Suprapubic skin (tissue), 4 donors: ENCODE results near the gene PARP1. TPM values are rescaled to one million over a fixed set of nuclear protein-coding genes. Genes with fewer than 3 reads are reported as not detected.

Source experiments
- DNase-seq, 2 donors: peaks; one replicate each; pipeline ENCODE4 v3.0.0-alpha.2; 2019; ENCODE audit warnings: low spot score in 2 of 2
- H3K27ac ChIP-seq: fragments of 200-600 bp; sonication (generic); one replicate; pipeline ENCODE4 v1.5.1; 2019
- H3K27me3 ChIP-seq: fragments of 200-600 bp; sonication (generic); one replicate; pipeline ENCODE4 v1.5.1; 2019
- H3K36me3 ChIP-seq: fragments of 200-600 bp; sonication (generic); one replicate; pipeline ENCODE4 v1.5.1; 2019
- H3K4me1 ChIP-seq: fragments of 200-600 bp; sonication (generic); one replicate; pipeline ENCODE4 v1.5.1; 2019
- H3K4me3 ChIP-seq: fragments of 200-600 bp; sonication (generic); one replicate; pipeline ENCODE4 v1.5.1; 2019; ENCODE audit warnings: mild to moderate bottlenecking
- H3K9me3 ChIP-seq: fragments of 200-600 bp; sonication (generic); one replicate; pipeline ENCODE4 v1.5.1; 2019
- EP300 ChIP-seq: sonication (generic); formaldehyde crosslinking; IDR thresholded peaks from one replicate; pipeline ENCODE4 v1.6.1; 2017; ENCODE audit warnings: antibody characterized with exemption
- POLR2A ChIP-seq, 2 donors: fragments of 450-650 bp; IDR thresholded peaks; one replicate each; pipeline ENCODE4 v1.6.1; 2017; ENCODE audit warnings: antibody characterized with exemption in 2 of 2, mild to moderate bottlenecking in 2 of 2, moderate library complexity in 2 of 2
- POLR2AphosphoS5 ChIP-seq, 3 donors: sonication (generic); formaldehyde crosslinking; IDR thresholded peaks; one replicate each; pipeline ENCODE4 v1.6.1; 2017; ENCODE audit warnings: antibody characterized with exemption in 3 of 3
- WGBS: methylation state at CpG from one replicate; pipeline ENCODE4 v1.1.5; 2018; 5-methylcytosine and 5-hydroxymethylcytosine counted together
- total RNA-seq, 4 donors: library from RNA; depleted of rRNA; stranded (reverse); fragments of >200 nt; gene quantifications; one replicate each; pipeline ENCODE4 v1.1.0, GENCODE V29; 2016
- TF ChIP-seq, protein P1 (sequence below), 2 donors: fragments of 200-600 bp in 1 of 2; fragments of 450-650 bp in 1 of 2; sonication (generic) in 1 of 2; IDR thresholded peaks; one replicate each; pipeline ENCODE4 v1.5.1; 2016 to 2019; ENCODE audit warnings: antibody characterized with exemption in 2 of 2, mild to moderate bottlenecking in 1 of 2, moderate library complexity in 1 of 2

PARP1 gene
- total RNA-seq, 4 donors from 2014 or later = 55.7 to 70.0 (median 60.6) TPM

DNA sequence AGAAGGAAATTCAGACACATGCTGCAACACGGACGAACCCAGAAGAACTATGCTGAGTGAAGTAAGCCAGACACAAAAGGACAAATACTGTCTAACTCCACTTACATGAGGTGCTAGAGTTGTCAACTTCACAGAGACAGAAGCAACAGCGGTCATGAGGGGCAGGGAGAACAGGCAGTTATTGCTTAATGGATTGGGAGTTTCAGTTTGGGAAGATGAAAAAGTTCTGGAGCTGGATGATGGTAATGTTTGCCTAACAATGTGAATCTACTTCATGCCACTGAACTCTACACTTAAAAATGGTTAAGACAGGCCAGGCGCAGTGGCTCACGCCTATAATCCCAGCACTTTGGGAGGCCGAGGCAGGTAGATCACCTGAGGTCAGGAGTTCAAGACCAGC lies 12.1 kb downstream of the PARP1 start:
- WGBS = 81% methylated on average over 6 of the region's 6 CpGs
- no peaks in the 10 kb centered on the region for H3K4me1 ChIP-seq
- peaks cover 46% of the 10 kb centered on the region for H3K36me3 ChIP-seq
- no peak overlapping the region for H3K4me3 ChIP-seq
- TF ChIP-seq POLR2A (IDR thresholded peaks at IDR 0.05) (no peak), POLR2AphosphoS5 (IDR thresholded peaks at IDR 0.05) (no peak), EP300 (no peak)
- TF ChIP-seq, protein P1, sequence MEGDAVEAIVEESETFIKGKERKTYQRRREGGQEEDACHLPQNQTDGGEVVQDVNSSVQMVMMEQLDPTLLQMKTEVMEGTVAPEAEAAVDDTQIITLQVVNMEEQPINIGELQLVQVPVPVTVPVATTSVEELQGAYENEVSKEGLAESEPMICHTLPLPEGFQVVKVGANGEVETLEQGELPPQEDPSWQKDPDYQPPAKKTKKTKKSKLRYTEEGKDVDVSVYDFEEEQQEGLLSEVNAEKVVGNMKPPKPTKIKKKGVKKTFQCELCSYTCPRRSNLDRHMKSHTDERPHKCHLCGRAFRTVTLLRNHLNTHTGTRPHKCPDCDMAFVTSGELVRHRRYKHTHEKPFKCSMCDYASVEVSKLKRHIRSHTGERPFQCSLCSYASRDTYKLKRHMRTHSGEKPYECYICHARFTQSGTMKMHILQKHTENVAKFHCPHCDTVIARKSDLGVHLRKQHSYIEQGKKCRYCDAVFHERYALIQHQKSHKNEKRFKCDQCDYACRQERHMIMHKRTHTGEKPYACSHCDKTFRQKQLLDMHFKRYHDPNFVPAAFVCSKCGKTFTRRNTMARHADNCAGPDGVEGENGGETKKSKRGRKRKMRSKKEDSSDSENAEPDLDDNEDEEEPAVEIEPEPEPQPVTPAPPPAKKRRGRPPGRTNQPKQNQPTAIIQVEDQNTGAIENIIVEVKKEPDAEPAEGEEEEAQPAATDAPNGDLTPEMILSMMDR (IDR thresholded peaks at IDR 0.05) = no peak
- H3K27me3 ChIP-seq = no peaks in the 10 kb centered on the region
- DNase-seq = no peak
- H3K27ac ChIP-seq = no peak overlapping the region
- H3K9me3 ChIP-seq = no peaks in the 10 kb centered on the region

DNA sequence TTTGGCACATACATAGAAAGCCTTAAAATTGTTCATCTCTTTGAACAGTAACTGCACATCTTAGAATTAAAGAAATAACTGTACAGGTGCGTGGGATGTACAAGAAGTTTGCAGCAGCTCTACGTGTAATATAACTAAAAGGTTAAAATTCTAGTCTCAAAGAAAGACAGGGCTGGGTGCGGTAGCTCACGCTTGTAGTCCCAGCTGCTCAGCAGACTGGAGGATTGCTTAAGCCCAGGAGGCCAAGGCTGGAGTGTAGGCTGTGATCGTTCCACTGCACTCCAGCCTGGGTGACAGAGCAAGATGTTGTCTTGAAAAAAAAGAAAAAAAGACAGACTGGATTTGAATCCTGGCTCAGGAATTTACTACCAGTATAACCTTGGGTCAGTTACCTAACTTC lies 13.4 kb downstream of the PARP1 start:
- H3K4me3 ChIP-seq = no peak overlapping the region
- TF ChIP-seq EP300 = no peak
- TF ChIP-seq, protein P1 (IDR thresholded peaks at IDR 0.05) = no peak
- no peak for TF ChIP-seq POLR2A (IDR thresholded peaks at IDR 0.05)
- TF ChIP-seq POLR2AphosphoS5 (IDR thresholded peaks at IDR 0.05) = no peak
- no peaks in the 10 kb centered on the region for H3K9me3 ChIP-seq
- WGBS = 84% methylated on average over 5 of the region's 5 CpGs
- DNase-seq = no peak
- no peak overlapping the region for H3K27ac ChIP-seq
- H3K27me3 ChIP-seq = no peaks in the 10 kb centered on the region
- H3K36me3 ChIP-seq = peaks cover 46% of the 10 kb centered on the region
- H3K4me1 ChIP-seq = no peaks in the 10 kb centered on the region

GRCh38 chr1:226390681-226391080 lies 17.2 kb downstream of the PARP1 start:
- Histone ChIP-seq H3K36me3 (peaks cover 68% of the 10 kb centered on the region), H3K27me3 (no peaks in the 10 kb centered on the region), H3K9me3 (no peaks in the 10 kb centered on the region), H3K4me3 (no peak overlapping the region), H3K27ac (no peak overlapping the region), H3K4me1 (no peaks in the 10 kb centered on the region)
- DNase-seq = no peak
- WGBS = 92% methylated on average over 3 of the region's 3 CpGs
- TF ChIP-seq EP300 = no peak
- no peak for TF ChIP-seq POLR2A (IDR thresholded peaks at IDR 0.05)
- TF ChIP-seq POLR2AphosphoS5 (IDR thresholded peaks at IDR 0.05) = no peak
- TF ChIP-seq, protein P1 (IDR thresholded peaks at IDR 0.05) = no peak

DNA sequence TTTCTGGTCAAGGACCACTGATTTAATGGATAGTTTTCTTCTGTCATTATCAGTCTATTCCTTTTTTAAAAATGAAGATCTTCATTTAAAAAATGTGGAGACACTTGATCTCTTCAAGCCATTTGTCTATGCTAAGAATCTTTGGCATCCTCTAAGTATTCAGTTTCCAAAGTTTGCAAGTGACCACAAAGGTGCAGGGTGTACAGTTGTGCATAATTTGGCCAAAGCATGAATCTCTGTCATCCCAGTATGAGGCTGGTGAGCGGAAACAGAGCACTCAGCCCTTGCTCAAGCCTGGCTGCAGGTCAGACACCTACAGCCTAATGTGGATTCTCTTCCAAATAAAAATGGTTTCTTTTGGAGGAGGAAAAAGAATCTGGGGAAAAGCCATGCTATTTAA lies 19.8 kb downstream of the PARP1 start:
- no peak overlapping the region for H3K27ac ChIP-seq
- no peak overlapping the region for H3K4me3 ChIP-seq
- 100% methylated on average over 1 of the region's 1 CpG for WGBS
- H3K36me3 ChIP-seq = peaks cover 91% of the 10 kb centered on the region
- DNase-seq = no peak
- H3K27me3 ChIP-seq = no peaks in the 10 kb centered on the region
- H3K9me3 ChIP-seq = no peaks in the 10 kb centered on the region
- TF ChIP-seq POLR2AphosphoS5 (IDR thresholded peaks at IDR 0.05) (no peak), POLR2A (IDR thresholded peaks at IDR 0.05) (no peak), EP300 (no peak)
- TF ChIP-seq, protein P1 (IDR thresholded peaks at IDR 0.05) = no peak
- H3K4me1 ChIP-seq = no peaks in the 10 kb centered on the region

DNA sequence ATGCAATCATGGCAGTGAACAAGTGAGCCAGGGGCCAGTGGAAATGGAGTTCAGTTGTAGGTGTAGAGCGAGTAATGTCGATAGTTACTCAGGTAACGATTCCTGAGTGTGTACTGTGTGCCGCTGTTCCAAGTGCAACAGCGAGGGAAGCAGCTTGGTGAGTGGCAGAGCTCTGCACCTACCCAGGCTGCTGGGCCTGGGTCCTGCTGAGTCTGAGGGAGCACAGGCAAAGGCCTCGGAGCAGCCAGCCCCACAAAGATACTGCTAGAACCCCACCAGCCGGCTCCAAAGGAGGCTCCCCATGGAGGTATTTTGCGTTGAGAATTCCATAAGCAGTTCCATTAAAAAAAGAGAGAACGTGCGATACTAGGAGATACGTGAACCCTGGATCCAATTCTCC lies 23.2 kb downstream of the PARP1 start:
- 83% methylated on average over 11 of the region's 11 CpGs for WGBS
- Histone ChIP-seq H3K27me3 (no peaks in the 10 kb centered on the region), H3K36me3 (peaks cover 100% of the 10 kb centered on the region), H3K9me3 (no peaks in the 10 kb centered on the region), H3K4me3 (no peak overlapping the region), H3K27ac (no peak overlapping the region), H3K4me1 (no peaks in the 10 kb centered on the region)
- DNase-seq = peak in 1 of 2 donors; percentile 24
- TF ChIP-seq POLR2A (IDR thresholded peaks at IDR 0.05) = no peak
- TF ChIP-seq, protein P1 (IDR thresholded peaks at IDR 0.05) = no peak
- TF ChIP-seq POLR2AphosphoS5 (IDR thresholded peaks at IDR 0.05) = no peak
- TF ChIP-seq EP300 = no peak
